Stimulated activated CD4-positive, alpha-beta T cell treated with anti-CD3 and anti-CD28 coated beads, Interleukin-15, amount 100 ng/mL, for 24 hours (primary cell): ENCODE measurements around the gene MRGPRG.

Source experiments
- DNase-seq: peaks from one replicate; pipeline ENCODE4 v3.0.0-alpha.2; 2020

The MRGPRG gene

GRCh38 chr11:3205261-3206155 is 13.1 kb downstream of the MRGPRG start:
- no peak for DNase-seq

DNA sequence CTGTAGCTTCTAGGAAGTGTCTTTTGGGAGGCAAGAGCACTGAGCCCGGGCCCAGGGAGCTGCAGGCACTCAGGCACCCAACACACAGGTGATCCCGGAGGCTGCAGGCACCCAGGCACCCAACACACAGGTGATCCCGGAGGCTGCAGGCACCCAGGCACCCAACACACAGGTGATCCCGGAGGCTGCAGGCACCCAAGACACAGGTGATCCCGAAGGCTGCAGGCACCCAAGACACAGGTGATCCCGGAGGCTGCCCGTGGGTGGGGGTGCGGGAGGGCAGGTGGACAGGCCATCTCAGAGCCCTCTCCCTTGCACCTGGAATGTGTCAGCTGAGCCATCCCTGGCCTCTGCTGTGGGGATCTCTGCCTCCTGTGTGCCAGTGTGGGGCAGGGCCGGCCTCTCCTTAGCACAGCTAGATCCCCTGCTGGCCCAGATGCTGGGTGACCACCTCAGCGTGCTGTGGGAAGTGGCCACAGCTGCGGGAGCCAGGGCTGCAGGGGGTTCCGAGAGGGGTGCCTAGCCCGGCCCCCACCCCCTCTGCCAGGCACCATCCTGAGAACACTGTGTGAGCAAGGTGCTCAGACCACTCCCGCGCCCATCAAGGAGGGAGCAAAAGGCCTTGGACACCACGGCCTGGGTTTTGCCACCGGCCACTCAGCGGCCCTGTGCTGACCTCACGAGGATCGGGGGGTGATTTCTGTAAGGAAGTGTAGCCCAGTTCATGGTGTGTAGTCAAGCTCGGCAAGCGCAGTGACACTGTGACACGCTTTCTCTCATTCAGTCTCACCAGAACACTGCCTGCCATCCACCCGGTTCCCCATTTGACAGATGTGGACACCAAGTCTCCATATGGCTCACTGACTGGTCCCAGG is 14.2 kb downstream of the MRGPRG start:
- DNase-seq = no peak

DNA sequence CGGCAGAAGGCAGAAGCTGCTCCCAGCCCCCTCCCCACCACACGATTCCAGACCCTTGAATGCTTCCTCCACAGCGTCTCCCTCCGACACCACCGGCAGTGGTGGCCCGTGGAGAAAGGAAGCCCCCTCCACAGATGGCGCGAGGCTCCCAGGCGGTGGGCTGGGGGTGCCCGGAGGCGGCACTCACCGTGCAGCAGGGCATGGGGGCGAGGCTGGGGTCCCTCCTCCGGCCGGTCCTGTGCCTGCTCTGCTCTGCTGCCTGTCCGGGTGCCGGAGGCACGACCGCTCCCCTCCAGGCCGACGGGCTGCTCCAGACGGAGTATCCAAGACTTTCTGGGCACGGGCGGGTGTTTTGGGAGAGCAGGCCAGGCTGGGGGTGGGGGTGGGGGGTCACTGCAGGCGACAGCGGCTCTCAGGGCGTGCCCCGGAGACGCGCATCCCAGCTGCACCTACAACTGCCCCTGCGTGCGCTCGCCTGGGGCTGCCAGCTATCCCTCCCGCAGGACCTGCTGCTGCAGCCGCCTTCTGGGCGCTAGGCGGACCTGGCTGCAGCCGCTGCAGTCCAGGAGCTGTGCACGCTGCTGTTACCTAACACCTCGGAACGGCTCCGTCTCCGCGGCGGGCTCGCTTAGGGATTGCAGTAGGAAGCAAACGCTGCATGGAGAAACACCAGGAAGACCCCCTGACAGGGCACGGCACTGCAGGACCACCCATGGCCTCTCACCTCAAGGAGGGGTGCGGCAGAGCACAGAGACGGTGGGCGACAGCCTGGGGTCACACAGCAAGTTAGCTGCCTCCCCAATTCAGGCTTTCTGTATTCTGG is 15.2 kb downstream of the MRGPRG start:
- no peak for DNase-seq

DNA sequence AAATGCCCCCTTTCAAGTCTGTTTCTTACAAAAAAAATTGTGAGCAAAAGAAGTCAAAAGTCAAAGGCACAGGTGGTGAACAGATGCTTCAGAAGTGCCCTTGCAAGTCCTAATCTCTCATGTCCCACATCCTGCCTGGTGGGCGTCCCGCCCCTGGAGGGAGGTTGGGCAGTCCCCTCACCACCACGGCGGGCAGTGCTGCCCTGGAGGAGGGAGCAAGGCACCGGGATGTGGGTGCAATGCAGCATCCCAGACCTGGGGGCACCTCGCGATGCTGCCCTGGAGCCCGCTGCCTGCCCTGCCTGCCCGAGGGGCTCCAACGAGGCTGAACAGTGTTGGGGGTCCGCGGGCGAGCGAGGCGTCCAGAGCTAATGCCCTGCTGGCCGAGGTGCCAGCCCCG is 15.9 kb downstream of the MRGPRG start:
- no peak for DNase-seq

DNA sequence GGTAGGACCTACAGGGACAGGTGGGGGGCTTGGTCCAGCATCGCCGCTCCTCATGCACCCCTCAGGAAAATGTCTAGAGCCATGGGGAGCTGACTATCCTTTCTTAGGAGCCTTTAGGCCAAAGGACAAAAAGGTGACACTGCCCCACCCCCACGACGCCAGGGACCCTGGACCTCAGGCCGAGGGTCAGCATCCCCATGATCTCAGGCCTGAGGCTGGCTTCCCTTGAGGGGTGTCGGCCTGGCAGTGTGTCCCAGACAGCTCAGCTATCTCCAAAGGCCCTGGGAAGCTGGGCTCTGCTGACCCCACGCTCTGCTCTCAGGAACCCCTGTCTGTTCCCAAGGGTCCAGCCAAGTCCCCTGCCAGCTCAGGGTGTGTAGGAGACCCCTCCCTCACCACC is 16.3 kb downstream of the MRGPRG start:
- no peak for DNase-seq

- DNase-seq = no peak
Measured at GRCh38 chr11:3201677-3202181, 16.9 kb downstream of the MRGPRG start.

- no peak for DNase-seq
Measured at GRCh38 chr11:3201112-3201581, 17.5 kb downstream of the MRGPRG start.

- DNase-seq = no peak
Measured at GRCh38 chr11:3200388-3201111, 18.1 kb downstream of the MRGPRG start.

DNA sequence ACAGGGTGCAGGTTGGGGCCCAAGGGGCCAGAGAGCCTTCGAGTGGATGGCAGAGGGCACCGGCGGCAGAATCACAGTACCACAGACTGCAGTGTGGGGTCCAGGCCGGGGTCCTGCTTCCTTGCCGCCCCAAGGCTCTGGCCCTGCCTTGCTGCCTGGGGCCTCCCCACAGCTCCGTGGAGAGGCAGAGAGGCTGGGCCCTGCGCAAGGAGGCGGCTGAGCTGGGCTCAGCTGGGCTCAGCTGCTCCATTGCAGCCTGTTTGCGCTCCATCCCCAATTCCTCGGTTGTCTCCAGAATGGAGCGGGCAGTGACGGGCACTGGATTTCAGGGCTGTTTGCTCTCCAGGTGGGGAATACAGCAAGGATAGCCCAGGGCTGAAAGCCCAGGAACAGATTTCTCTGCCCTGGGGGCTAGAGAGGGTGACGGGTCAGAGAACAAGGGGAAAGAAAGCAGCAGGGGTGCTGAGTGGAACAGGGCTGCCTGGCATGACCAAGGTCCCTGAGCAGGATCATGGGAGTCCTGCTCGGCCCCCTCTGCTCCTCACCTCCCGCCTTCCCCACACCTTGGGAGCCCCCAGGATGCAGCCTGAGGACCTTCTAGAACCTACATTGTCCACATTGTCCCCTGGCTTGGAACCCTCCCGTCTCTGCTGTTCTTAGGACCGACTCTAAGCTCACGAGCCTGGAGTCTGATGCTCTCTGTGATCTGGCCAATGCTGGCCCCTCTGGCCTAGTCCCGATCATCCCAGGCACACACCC is 18.9 kb downstream of the MRGPRG start:
- DNase-seq = no peak

GRCh38 chr11:3198815-3199214 is 19.8 kb downstream of the MRGPRG start:
- no peak for DNase-seq

GRCh38 chr11:3197878-3198528 is 20.6 kb downstream of the MRGPRG start:
- DNase-seq = no peak

- no peak for DNase-seq
Measured at GRCh38 chr11:3197044-3197695, 21.4 kb downstream of the MRGPRG start.

DNA sequence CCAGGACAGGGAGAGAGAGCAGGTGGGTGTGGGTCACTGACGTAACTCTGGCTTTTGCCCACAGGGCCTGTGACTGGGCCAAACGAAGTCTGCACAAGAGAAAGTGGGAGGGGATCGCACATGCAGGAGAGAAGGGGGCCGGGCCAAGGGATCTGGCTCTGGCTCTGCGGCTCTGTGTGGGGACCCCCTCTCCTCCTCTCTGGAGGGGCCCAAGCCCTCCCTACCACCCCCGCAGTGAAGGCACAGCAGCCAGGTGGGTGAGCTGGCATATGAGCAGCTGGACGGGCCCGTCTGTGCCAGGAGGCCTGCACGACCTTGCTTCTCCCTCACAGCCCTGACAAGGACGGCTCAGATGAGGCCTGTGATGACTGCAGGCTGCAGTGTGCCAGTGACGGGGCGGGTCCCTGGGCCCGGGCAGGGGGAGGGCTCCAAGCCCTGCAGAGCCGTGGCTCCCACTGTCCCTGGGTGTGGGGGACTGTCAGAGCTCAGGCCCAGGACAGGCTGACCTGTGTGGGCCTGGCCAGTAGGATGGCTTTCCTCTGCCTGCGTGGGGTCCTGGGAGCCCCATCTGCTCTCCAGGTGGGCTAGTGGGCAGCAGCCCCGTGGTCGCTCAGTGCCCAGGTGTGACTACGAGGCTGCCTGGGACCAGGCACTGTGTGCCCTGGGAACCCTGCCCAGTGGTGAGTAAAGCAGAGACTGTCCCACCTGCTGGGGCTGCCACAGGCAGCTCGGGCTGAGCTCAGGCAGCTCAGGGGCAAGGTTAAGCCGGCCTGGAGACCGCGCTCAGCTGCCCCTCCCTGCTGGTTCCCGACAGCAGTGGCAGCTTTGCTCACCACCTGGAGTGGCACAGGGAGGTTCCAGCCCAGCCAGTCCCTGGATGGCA is 22.2 kb downstream of the MRGPRG start:
- DNase-seq = no peak

DNA sequence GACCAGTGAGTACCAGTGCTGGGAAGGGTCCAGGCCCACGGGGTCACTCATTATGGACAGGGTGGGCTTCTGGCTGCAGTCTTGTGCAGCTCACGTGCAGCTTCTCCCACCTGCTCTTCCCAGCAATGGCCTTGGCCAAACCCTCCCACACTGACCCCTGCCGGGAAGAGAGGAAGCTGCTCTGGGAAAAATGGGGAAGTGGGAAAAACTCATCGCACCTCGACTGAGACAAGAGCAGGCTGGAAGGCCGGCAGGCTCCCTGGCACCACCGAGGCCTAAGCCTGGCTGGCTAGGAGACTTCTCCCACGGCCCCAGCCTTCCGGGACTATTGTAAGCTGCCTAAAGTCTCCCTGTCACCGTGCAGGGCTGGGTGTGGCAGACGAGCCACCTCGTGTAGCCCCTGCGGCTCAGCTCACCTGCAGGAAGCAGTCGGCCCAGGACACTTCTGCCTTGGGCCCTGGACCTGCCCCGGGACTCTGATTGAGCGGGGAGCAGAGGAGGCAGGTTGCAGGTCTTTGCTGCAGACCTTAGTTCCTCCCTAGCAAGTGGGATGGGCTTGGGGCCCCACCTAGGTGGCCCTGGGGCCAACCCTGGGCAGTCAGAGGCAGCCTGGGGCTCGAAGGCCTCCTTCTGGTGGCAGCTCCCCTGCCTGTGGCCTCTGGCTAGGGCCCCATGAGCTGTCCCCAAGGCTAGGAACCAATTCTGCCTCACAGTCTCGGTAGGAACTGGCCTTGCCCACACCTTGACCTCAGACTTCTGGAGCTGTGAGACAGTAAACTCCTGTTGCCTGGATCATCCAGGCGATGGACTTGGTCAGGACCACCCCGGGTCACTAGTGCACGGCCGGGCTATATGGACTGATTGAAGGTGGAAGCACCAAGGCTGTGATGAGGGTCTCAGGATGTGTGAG is 23.1 kb downstream of the MRGPRG start:
- no peak for DNase-seq

DNA sequence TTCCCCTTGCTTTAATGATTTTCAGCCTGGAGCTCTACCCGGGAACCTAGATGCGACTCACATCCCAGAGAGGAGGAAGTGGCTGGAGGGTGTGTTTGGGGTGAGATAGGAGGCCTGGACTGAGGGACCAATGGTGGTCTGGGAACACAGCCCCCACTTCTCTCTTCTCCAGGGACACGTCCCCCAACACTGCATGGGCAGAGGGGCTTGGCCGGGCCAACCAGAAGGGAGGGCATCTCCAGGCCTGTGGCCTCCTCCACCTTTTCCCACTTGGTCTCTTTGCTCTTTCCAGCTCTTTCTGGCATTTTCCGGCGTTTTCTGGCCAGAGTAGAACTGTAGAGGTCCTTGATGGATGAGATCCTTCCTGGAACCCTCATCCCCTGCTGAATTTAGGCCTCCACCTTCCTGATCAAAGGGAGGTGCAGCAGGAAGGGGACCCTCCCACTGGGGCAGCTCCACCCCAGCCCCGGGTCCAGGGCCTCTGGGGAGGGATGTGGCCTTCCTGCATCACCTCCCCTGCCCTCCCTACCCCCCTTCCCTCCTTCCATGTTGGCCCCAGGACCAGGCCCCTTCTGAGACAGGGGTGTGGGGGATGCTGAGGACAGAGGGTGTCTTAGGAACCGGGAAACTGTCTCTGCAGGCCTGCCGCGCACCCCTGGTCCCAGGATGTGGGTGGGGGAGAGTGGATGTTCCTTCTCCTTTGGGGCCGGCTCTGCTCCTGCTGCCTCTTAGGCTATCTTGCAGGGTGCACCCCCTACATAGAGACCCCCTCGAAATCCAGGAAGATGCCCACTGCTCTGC is 24.4 kb downstream of the MRGPRG start:
- DNase-seq = no peak

GRCh38 chr11:3193373-3194015 is 25.1 kb downstream of the MRGPRG start:
- DNase-seq = no peak
